Effector memory CD4-positive, alpha-beta T cell (primary cell): ENCODE data around the gene SORL1.

Experiments
- DNase-seq, 3 donors: peaks; one replicate each; pipeline ENCODE4 v3.0.0-alpha.2; 2020
- H3K27ac ChIP-seq: 2 replicates; pipeline ENCODE4 v1.7.0; 2013; ENCODE audit warnings: mild to moderate bottlenecking, low read length, moderate library complexity; ENCODE audit not compliant: insufficient read depth, poor library complexity, severe bottlenecking
- H3K27me3 ChIP-seq: replicated peaks from 2 replicates; pipeline ENCODE4 v1.7.0; 2013; ENCODE audit warnings: mild to moderate bottlenecking, low read length; ENCODE audit not compliant: insufficient read depth, control insufficient read depth, poor library complexity, severe bottlenecking
- H3K36me3 ChIP-seq: 2 replicates; pipeline ENCODE4 v1.7.0; 2013; ENCODE audit warnings: mild to moderate bottlenecking, low read length, moderate library complexity; ENCODE audit not compliant: control insufficient read depth, insufficient read depth
- H3K4me1 ChIP-seq: 2 replicates; pipeline ENCODE4 v1.7.0; 2013; ENCODE audit warnings: low read length, mild to moderate bottlenecking; ENCODE audit not compliant: control insufficient read depth, insufficient read depth, poor library complexity, severe bottlenecking
- H3K4me3 ChIP-seq: 2 replicates; pipeline ENCODE4 v1.7.0; 2013; ENCODE audit warnings: low read length, low read depth, mild to moderate bottlenecking; ENCODE audit not compliant: insufficient read depth, poor library complexity, severe bottlenecking
- H3K9me3 ChIP-seq: 2 replicates; pipeline ENCODE4 v1.7.0; 2013; ENCODE audit warnings: mild to moderate bottlenecking, low read length, moderate library complexity; ENCODE audit not compliant: control insufficient read depth

SORL1 gene

GRCh38 chr11:121525376-121525775 is 73.3 kb downstream of the SORL1 start:
- no peak for DNase-seq
- Histone ChIP-seq H3K36me3 (peaks cover 71% of the 10 kb centered on the region), H3K27me3 (no peaks in the 10 kb centered on the region), H3K4me1 (no peaks in the 10 kb centered on the region), H3K27ac (no peak overlapping the region), H3K9me3 (peaks cover 8% of the 10 kb centered on the region), H3K4me3 (no peak overlapping the region)

- H3K4me3 ChIP-seq = no peak overlapping the region
- no peaks in the 10 kb centered on the region for H3K4me1 ChIP-seq
- DNase-seq = no peak
- no peak overlapping the region for H3K27ac ChIP-seq
- peaks cover 8% of the 10 kb centered on the region for H3K9me3 ChIP-seq
- no peaks in the 10 kb centered on the region for H3K27me3 ChIP-seq
- peaks cover 73% of the 10 kb centered on the region for H3K36me3 ChIP-seq
Measured at GRCh38 chr11:121530257-121530656, 78.1 kb downstream of the SORL1 start.

- Histone ChIP-seq H3K4me3 (no peak overlapping the region), H3K27me3 (no peaks in the 10 kb centered on the region), H3K27ac (no peak overlapping the region), H3K36me3 (peaks cover 78% of the 10 kb centered on the region), H3K9me3 (peaks cover 8% of the 10 kb centered on the region), H3K4me1 (no peaks in the 10 kb centered on the region)
- DNase-seq = no peak
Measured at GRCh38 chr11:121533601-121534000, 81.5 kb downstream of the SORL1 start.

GRCh38 chr11:121534131-121535093 is 82.3 kb downstream of the SORL1 start:
- Histone ChIP-seq H3K4me1 (no peaks in the 10 kb centered on the region), H3K27me3 (no peaks in the 10 kb centered on the region), H3K36me3 (peaks cover 71% of the 10 kb centered on the region), H3K27ac (no peak overlapping the region), H3K9me3 (peaks cover 6% of the 10 kb centered on the region), H3K4me3 (no peak overlapping the region)
- DNase-seq = no peak

- Histone ChIP-seq H3K9me3 (no peaks in the 10 kb centered on the region), H3K4me3 (no peak overlapping the region), H3K4me1 (no peaks in the 10 kb centered on the region), H3K27me3 (no peaks in the 10 kb centered on the region), H3K36me3 (peaks cover 64% of the 10 kb centered on the region), H3K27ac (no peak overlapping the region)
- DNase-seq = no peak
Measured at GRCh38 chr11:121535129-121535796, 83.1 kb downstream of the SORL1 start.

- no peak for DNase-seq
- Histone ChIP-seq H3K9me3 (no peaks in the 10 kb centered on the region), H3K4me3 (no peak overlapping the region), H3K27me3 (no peaks in the 10 kb centered on the region), H3K36me3 (peaks cover 58% of the 10 kb centered on the region), H3K4me1 (no peaks in the 10 kb centered on the region), H3K27ac (no peak overlapping the region)
Measured at GRCh38 chr11:121536126-121536525, 84.0 kb downstream of the SORL1 start.

GRCh38 chr11:121538054-121538453 is 85.9 kb downstream of the SORL1 start:
- Histone ChIP-seq H3K27me3 (no peaks in the 10 kb centered on the region), H3K4me1 (no peaks in the 10 kb centered on the region), H3K27ac (no peak overlapping the region), H3K36me3 (peaks cover 47% of the 10 kb centered on the region), H3K4me3 (no peak overlapping the region), H3K9me3 (no peaks in the 10 kb centered on the region)
- DNase-seq = no peak

- no peak for DNase-seq
- Histone ChIP-seq H3K27ac (no peak overlapping the region), H3K4me3 (no peak overlapping the region), H3K9me3 (no peaks in the 10 kb centered on the region), H3K4me1 (no peaks in the 10 kb centered on the region), H3K27me3 (no peaks in the 10 kb centered on the region), H3K36me3 (peaks cover 46% of the 10 kb centered on the region)
Measured at GRCh38 chr11:121539000-121539399, 86.9 kb downstream of the SORL1 start.

- Histone ChIP-seq H3K27me3 (no peaks in the 10 kb centered on the region), H3K36me3 (peaks cover 46% of the 10 kb centered on the region), H3K4me1 (peaks cover 11% of the 10 kb centered on the region), H3K4me3 (no peak overlapping the region), H3K9me3 (no peaks in the 10 kb centered on the region), H3K27ac (no peak overlapping the region)
- DNase-seq = no peak
Measured at GRCh38 chr11:121540627-121541026, 88.5 kb downstream of the SORL1 start.

GRCh38 chr11:121543836-121544380 is 91.8 kb downstream of the SORL1 start:
- no peak overlapping the region for H3K4me3 ChIP-seq
- no peak overlapping the region for H3K27ac ChIP-seq
- DNase-seq = no peak
- H3K4me1 ChIP-seq = peaks cover 11% of the 10 kb centered on the region
- no peaks in the 10 kb centered on the region for H3K9me3 ChIP-seq
- no peaks in the 10 kb centered on the region for H3K27me3 ChIP-seq
- peaks cover 59% of the 10 kb centered on the region for H3K36me3 ChIP-seq
